ENCODE measurements around the gene ZNF625. TPM values are rescaled to one million over a fixed set of nuclear protein-coding genes. Genes with fewer than 3 reads are reported as not detected.

Gene ZNF625
- polyA plus RNA-seq, 1 experiment = 3.4 TPM

DNA sequence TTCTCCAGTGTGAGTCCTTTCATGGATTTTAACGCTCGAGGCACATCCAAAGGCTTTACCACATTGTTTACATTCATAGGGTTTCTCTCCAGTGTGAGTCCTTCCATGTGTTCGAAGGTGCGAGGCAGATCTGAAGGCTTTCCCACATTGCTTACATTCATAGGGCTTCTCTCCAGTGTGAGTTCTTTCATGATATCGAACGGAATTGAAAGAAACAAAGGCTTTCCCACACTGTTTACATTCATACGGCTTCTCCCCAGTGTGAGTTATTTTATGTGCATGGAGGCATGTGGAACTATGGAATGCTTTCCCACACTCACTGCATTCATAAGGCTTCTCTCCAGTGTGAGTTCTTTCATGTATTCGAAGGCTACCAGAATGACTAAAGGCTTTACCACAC lies 11.2 kb downstream of the ZNF625 start:
- no peak overlapping the region for H3K27ac ChIP-seq (ENCODE audit: low read depth, low read length)
- TF ChIP-seq, protein P1, sequence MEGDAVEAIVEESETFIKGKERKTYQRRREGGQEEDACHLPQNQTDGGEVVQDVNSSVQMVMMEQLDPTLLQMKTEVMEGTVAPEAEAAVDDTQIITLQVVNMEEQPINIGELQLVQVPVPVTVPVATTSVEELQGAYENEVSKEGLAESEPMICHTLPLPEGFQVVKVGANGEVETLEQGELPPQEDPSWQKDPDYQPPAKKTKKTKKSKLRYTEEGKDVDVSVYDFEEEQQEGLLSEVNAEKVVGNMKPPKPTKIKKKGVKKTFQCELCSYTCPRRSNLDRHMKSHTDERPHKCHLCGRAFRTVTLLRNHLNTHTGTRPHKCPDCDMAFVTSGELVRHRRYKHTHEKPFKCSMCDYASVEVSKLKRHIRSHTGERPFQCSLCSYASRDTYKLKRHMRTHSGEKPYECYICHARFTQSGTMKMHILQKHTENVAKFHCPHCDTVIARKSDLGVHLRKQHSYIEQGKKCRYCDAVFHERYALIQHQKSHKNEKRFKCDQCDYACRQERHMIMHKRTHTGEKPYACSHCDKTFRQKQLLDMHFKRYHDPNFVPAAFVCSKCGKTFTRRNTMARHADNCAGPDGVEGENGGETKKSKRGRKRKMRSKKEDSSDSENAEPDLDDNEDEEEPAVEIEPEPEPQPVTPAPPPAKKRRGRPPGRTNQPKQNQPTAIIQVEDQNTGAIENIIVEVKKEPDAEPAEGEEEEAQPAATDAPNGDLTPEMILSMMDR (IDR thresholded peaks at IDR 0.05; ENCODE audit: low read depth, low read length) = no peak
- no peaks in the 10 kb centered on the region for H3K27me3 ChIP-seq (ENCODE audit: control insufficient read depth, insufficient read depth, low read length)
- ChIA-PET POLR2A (no interaction called here), CTCF (interaction anchor here (0.5 kb wide), 1 partner anchor 15 kb away, joined by 5 read pairs; no protein-coding TSS in a partner anchor)
- no peak for DNase-seq (ENCODE audit: low read depth, low spot score)
- peaks cover 42% of the 10 kb centered on the region for H3K9me3 ChIP-seq (ENCODE audit: control insufficient read depth, insufficient read depth, low read length)
- no peak overlapping the region for H3K4me3 ChIP-seq (ENCODE audit: low read depth, low read length)

DNA sequence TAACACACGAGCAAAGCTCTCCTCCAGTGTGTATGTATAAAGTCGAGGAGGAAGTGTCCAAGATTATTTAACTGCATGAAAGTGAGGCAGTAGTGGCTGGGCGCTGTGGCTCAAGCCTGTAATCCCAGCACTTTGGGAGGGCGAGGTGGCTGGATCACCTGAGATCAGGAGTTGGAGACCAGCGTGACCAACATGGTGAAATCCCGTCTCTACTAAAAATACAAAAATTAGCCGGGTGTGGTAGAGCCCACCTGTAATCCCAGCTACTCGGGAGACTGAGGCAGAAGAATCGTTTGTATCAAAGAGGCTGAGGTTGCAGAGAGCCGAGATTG lies 15.2 kb downstream of the ZNF625 start:
- ChIA-PET CTCF (interaction anchor here (0.6 to 2.7 kb wide), 26 partner anchors 10 to 343 kb away, joined by 3 to 33 read pairs (median 5); partner anchors contain the start of genes ZNF136, ZNF433, ZNF442 and ZNF491), POLR2A (interaction anchor here (1.7 kb wide), 1 partner anchor 82 kb away, joined by 5 read pairs; no protein-coding TSS in a partner anchor)
- DNase-seq (ENCODE audit: low read depth, low spot score) = no peak
- Histone ChIP-seq H3K27ac (ENCODE audit: low read depth, low read length) (no peak overlapping the region), H3K9me3 (ENCODE audit: control insufficient read depth, insufficient read depth, low read length) (peaks cover 39% of the 10 kb centered on the region), H3K27me3 (ENCODE audit: control insufficient read depth, insufficient read depth, low read length) (no peaks in the 10 kb centered on the region), H3K4me3 (ENCODE audit: low read depth, low read length) (no peak overlapping the region)
- TF ChIP-seq, protein P1 (IDR thresholded peaks at IDR 0.05; ENCODE audit: low read depth, low read length) = no peak

DNA sequence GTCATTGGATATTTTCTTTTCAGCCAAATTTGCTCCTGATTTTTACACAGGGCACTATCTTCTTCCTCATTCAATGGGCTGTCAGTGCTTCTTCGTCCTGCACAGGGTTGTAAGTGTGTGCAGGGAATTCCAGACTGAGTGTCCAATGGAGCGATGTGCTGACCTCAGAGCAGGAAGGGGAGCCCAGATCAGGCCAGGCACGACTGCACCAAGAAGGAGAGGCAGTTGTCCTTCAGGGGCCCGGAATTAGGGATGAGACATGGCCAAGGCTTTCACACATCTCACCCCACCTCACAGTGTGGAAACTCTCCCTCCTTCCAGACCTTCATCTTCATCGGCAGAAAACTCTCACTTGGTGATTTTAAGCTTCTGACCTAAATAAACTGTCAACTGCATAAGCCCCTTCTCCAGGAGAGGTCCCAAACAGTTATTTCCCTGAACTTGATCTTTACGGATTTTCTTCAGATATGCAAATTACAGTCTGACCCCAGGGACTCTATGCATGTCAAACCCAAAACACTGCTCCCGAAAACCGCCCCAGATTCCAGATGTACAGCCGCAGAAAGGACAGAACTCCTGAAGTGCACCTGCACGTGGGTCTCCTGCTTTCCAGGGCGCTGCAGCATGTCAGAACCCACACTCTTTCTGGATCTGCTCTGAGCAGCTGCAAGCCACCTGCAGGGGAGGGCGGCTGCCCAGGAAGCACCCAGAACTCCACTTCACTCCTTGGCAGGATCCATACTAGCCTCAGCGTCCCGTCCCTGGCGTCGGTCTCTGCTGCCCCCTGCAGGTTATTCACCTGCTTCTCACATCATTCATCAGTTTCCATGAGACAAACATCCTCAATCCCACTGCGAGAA lies 15.8 kb downstream of the ZNF625 start:
- ChIA-PET CTCF (interaction anchor here (0.5 to 2.7 kb wide), 29 partner anchors 9 to 343 kb away, joined by 3 to 33 read pairs (median 4); partner anchors contain the start of genes ZNF136, ZNF433, ZNF442 and ZNF491), POLR2A (interaction anchor here (0.6 to 1.7 kb wide), 8 partner anchors 16 to 343 kb away, joined by 3 to 6 read pairs (median 4); partner anchors contain the start of genes ZNF433, ZNF625 and ZNF700)
- Histone ChIP-seq H3K27ac (ENCODE audit: low read depth, low read length) (no peak overlapping the region), H3K27me3 (ENCODE audit: control insufficient read depth, insufficient read depth, low read length) (no peaks in the 10 kb centered on the region), H3K9me3 (ENCODE audit: control insufficient read depth, insufficient read depth, low read length) (peaks cover 39% of the 10 kb centered on the region), H3K4me3 (ENCODE audit: low read depth, low read length) (peak overlapping the region; percentile 75)
- DNase-seq (ENCODE audit: low read depth, low spot score) = peak; percentile 66
- TF ChIP-seq, protein P1 (IDR thresholded peaks at IDR 0.05; ENCODE audit: low read depth, low read length) = peak; percentile 89

DNA sequence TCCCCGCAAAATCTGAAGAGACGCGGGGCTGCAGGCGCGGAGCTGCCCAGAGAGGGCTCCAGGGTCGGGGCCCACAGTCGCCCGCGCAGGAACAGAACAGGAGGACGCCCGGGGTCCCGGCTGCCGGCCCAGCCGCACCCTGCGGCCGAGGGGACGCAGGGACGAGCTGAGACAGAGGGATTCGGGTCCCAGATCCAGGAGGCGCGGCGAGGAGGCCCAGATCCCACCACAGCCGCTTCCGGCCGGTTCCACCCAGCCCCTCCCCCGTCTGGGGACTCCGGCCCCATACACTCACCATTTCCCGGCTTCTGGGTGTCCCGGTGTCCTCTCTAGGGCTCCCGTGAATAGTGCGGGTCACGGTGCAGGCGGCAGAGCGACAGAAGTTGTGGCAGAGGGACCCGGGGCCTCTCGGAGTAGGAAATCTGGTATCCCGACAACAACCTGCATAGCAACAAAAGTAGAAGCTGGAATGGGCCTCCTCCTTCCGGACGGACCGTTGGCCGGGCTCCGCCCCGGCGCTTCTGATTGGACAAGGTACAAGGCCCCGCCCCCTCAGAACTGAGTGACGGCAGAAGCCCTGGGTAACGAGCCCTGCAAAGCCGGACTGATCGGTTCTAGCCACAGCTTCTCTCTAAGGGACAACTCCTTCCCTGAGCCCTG lies 16.5 kb downstream of the ZNF625 start, which contains the start of gene ZNF20:
ZNF20 (minus strand) TSS at position 466 of the 660 bp plus-strand sequence; CDS start at position 298, 168 bp downstream.
- Histone ChIP-seq H3K27ac (ENCODE audit: low read depth, low read length) (peak within 1 kb of the TSS; percentile 66), H3K4me3 (ENCODE audit: low read depth, low read length) (peak within 1 kb of the TSS; percentile 75), H3K27me3 (ENCODE audit: control insufficient read depth, insufficient read depth, low read length) (no peaks in the 10 kb centered on the region), H3K9me3 (ENCODE audit: control insufficient read depth, insufficient read depth, low read length) (peaks cover 38% of the 10 kb centered on the region)
- DNase-seq (ENCODE audit: low read depth, low spot score) = peak; percentile 78
- CTCF ChIA-PET = interaction anchor here (0.7 to 2.7 kb wide), 12 partner anchors 8 to 342 kb away, joined by 3 to 33 read pairs (median 6); partner anchors contain the start of gene ZNF442
- TF ChIP-seq, protein P1 (IDR thresholded peaks at IDR 0.05; ENCODE audit: low read depth, low read length) = no peak
- POLR2A ChIA-PET = interaction anchor here (0.6 to 1.7 kb wide), 8 partner anchors 17 to 343 kb away, joined by 3 to 6 read pairs (median 4); partner anchors contain the start of genes ZNF433, ZNF625 and ZNF700
